ENCODE data around the gene AUTS2.

- TF ChIP-seq EZH2 (IDR thresholded peaks at IDR 0.05; ENCODE audit: insufficient read depth, poor library complexity, severe bottlenecking), result no peak
- no peak for TF ChIP-seq EZH2phosphoT487 (IDR thresholded peaks at IDR 0.05; ENCODE audit: insufficient read depth, low read depth)
These were observed 242.0 kb downstream of the AUTS2 start for GRCh38 chr7:69840248-69840647.

All from GM23248 (cell line).